GM18507 (cell line): ENCODE results near the gene APOL3.
"Not testable (repeated sequence)": the region's sequence is repeated elsewhere in the genome, so short reads cannot be mapped to it uniquely, and the experiment has no call there.

Experiments
- DNase-seq: peaks from one replicate; pipeline ENCODE4 v3.0.0; 2011; ENCODE audit warnings: low read depth; ENCODE audit not compliant: insufficient read length; ENCODE audit errors: extremely low spot score
- FAIRE-seq: peaks from 2 replicates; lab custom pipeline; 2011; peaks lifted over from hg19 to GRCh38; lab: Jason Lieb, UNC

APOL3 gene

GRCh38 chr22:36160499-36160942, at the start of gene APOL3:
APOL3 (minus strand) TSS chr22:36160755; CDS start chr22:36149055, 11,700 bp downstream.
- FAIRE-seq: peak; percentile 92
- no peak for DNase-seq

- FAIRE-seq (no peak), DNase-seq (no peak)
These were observed 49.7 kb upstream of the APOL3 start for GRCh38 chr22:36210224-36210623.

GRCh38 chr22:36209488-36209908, 48.9 kb upstream of the APOL3 start:
- not testable (repeated sequence) for FAIRE-seq

GRCh38 chr22:36208914-36209313, 48.4 kb upstream of the APOL3 start:
- FAIRE-seq (no peak), DNase-seq (no peak)

More at GRCh38 chr22:36209488-36209908, 48.9 kb upstream of the APOL3 start:
- DNase-seq: not testable (repeated sequence)

GRCh38 chr22:36208162-36208765, 47.7 kb upstream of the APOL3 start:
- FAIRE-seq (no peak), DNase-seq (no peak)

GRCh38 chr22:36206255-36206654, 45.7 kb upstream of the APOL3 start:
- no peak for FAIRE-seq
- DNase-seq: no peak

- not testable (repeated sequence) for FAIRE-seq, DNase-seq
These were observed 45.0 kb upstream of the APOL3 start for GRCh38 chr22:36205573-36205972.

GRCh38 chr22:36204632-36205015, 44.1 kb upstream of the APOL3 start:
- no peak for DNase-seq
- FAIRE-seq: no peak

GRCh38 chr22:36204001-36204631, 43.6 kb upstream of the APOL3 start:
- no peak for DNase-seq
- FAIRE-seq: no peak

- not testable (repeated sequence) for DNase-seq, FAIRE-seq
These were observed 42.9 kb upstream of the APOL3 start for GRCh38 chr22:36203441-36203840.

GRCh38 chr22:36202906-36203305, 42.4 kb upstream of the APOL3 start:
- DNase-seq, FAIRE-seq: not testable (repeated sequence)

- no peak for FAIRE-seq
- no peak for DNase-seq
These were observed 41.2 kb upstream of the APOL3 start, which contains the start of gene APOL4 for GRCh38 chr22:36201630-36202319. APOL4 (minus strand) TSS chr22:36201809; CDS start chr22:36201734, 75 bp downstream.

- not testable (repeated sequence) for FAIRE-seq, DNase-seq
These were observed 40.5 kb upstream of the APOL3 start for GRCh38 chr22:36201025-36201424.

GRCh38 chr22:36199001-36199551, 38.5 kb upstream of the APOL3 start:
- DNase-seq (no peak), FAIRE-seq (no peak)

- DNase-seq (no peak), FAIRE-seq (no peak)
These were observed 38.0 kb upstream of the APOL3 start for GRCh38 chr22:36198536-36198935.

- FAIRE-seq (peak; percentile 31), DNase-seq (no peak)
These were observed 37.1 kb upstream of the APOL3 start for GRCh38 chr22:36197514-36198146.

- DNase-seq (no peak), FAIRE-seq (no peak)
These were observed 36.5 kb upstream of the APOL3 start for GRCh38 chr22:36197065-36197440.

- no peak for FAIRE-seq
- no peak for DNase-seq
These were observed 35.9 kb upstream of the APOL3 start for GRCh38 chr22:36196254-36197064.

- DNase-seq (no peak), FAIRE-seq (peak; percentile 96)
These were observed 34.4 kb upstream of the APOL3 start for GRCh38 chr22:36194971-36195370.
